Stomach (tissue), 4 donors: Measurements from ENCODE around the gene STX18.

Experiments used
- CTCF ChIP-seq, 7 experiments: fragments of 450-650 bp in 4 of 7; fragments of 200-600 bp in 3 of 7; sonication (generic) in 3 of 7; IDR thresholded peaks; one replicate each; pipeline ENCODE4 v1.5.1; 2016 to 2019; ENCODE audit warnings: antibody characterized with exemption in 7 of 7, control low read depth in 2 of 7, mild to moderate bottlenecking in 1 of 7
- POLR2AphosphoS5 ChIP-seq, 3 donors: sonication (generic); formaldehyde crosslinking; IDR thresholded peaks; one replicate each; pipeline ENCODE4 v1.6.1; 2016; ENCODE audit warnings: antibody characterized with exemption in 3 of 3

- TF ChIP-seq POLR2AphosphoS5 (IDR thresholded peaks at IDR 0.05) (no peak), CTCF (IDR thresholded peaks at IDR 0.05) (no peak)
Observed at GRCh38 chr4:4518747-4519146, 23.1 kb downstream of the STX18 start.
